GM21515 (cell line): ENCODE measurements around the gene ZNF638.
"Not testable (repeated sequence)": the region's sequence is repeated elsewhere in the genome, so short reads cannot be mapped to it uniquely, and the experiment has no call there.

ENCODE experiments used
- ATAC-seq: cut with Tn5 transposase; IDR thresholded peaks from one replicate; pipeline ENCODE4 v1.9.1; 2021; ENCODE audit not compliant: unreplicated experiment

ZNF638 gene, protein sequence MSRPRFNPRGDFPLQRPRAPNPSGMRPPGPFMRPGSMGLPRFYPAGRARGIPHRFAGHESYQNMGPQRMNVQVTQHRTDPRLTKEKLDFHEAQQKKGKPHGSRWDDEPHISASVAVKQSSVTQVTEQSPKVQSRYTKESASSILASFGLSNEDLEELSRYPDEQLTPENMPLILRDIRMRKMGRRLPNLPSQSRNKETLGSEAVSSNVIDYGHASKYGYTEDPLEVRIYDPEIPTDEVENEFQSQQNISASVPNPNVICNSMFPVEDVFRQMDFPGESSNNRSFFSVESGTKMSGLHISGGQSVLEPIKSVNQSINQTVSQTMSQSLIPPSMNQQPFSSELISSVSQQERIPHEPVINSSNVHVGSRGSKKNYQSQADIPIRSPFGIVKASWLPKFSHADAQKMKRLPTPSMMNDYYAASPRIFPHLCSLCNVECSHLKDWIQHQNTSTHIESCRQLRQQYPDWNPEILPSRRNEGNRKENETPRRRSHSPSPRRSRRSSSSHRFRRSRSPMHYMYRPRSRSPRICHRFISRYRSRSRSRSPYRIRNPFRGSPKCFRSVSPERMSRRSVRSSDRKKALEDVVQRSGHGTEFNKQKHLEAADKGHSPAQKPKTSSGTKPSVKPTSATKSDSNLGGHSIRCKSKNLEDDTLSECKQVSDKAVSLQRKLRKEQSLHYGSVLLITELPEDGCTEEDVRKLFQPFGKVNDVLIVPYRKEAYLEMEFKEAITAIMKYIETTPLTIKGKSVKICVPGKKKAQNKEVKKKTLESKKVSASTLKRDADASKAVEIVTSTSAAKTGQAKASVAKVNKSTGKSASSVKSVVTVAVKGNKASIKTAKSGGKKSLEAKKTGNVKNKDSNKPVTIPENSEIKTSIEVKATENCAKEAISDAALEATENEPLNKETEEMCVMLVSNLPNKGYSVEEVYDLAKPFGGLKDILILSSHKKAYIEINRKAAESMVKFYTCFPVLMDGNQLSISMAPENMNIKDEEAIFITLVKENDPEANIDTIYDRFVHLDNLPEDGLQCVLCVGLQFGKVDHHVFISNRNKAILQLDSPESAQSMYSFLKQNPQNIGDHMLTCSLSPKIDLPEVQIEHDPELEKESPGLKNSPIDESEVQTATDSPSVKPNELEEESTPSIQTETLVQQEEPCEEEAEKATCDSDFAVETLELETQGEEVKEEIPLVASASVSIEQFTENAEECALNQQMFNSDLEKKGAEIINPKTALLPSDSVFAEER (N-terminal part only)

GRCh38 chr2:71331581-71332434, at the start of gene ZNF638:
Gene ZNF638, plus strand, starts transcription at chr2:71331782. Its CDS starts 17,173 bp downstream, at chr2:71348955.
- peak; percentile 95 for ATAC-seq

DNA sequence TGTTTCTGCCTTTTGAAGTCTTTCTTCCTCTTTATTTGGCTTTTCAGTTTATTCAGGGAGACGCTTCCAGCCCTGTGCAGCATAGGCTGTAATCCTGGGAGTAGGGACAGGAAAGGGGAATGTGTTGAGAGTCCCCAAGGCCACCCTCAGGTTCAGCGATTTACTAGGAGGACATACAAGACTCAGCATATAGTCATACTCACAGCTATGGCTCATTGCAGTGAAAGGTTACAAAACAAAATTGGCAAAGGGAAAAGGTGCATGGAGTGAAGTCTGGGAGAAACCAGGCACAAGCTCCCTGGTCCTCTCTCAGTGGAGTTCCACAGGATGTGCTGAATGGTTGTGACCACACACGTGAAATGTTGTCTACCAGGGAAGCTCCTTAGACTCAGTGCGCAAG, 49.6 kb upstream of the ZNF638 start:
- ATAC-seq: no peak

- ATAC-seq: no peak
These were observed 49.1 kb upstream of the ZNF638 start for GRCh38 chr2:71282493-71282892.

DNA sequence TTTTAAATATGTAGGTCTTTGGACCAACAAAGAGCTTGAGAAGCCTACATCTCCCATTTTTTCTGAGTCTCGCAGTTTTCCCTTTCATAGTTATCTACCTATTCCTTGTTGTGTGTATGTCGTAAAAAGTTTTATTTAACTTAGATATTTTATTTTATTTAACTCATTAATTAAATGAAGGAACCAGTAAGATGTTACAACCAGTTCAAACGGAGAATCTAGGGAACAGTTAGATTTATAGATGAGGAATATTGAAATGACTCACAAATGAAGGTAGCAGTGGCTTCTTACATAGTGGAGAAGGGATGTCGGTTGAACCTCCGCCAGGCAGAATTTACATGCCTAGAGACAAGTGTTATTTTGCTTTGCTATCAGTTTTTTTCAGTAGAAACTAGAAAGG, 48.5 kb upstream of the ZNF638 start:
- ATAC-seq: no peak

GRCh38 chr2:71285706-71286105, 45.9 kb upstream of the ZNF638 start:
- ATAC-seq: no peak

DNA sequence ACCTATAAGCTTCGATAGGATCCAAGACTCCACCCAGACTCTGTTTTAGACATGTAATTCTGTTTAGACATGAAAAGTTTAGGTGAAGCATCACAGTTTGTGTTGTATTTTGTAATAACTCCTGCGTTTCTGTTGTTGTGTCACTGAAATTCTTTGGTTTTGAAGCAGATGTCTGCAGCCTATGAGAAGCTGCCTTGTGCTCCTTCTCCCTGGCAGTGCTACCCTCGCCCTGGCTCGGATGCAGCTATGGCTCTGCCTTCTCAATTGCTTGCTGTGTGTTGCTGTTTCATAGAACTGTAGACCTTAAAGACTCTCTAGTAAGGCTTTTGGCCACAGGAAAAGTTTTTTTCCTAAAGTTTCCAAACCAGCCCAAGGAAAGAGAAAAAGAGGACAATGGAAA, 40.2 kb upstream of the ZNF638 start:
- no peak for ATAC-seq

- no peak for ATAC-seq
These were observed 39.4 kb upstream of the ZNF638 start for GRCh38 chr2:71292159-71292558.

GRCh38 chr2:71298914-71299313, 32.7 kb upstream of the ZNF638 start:
- no peak for ATAC-seq

- no peak for ATAC-seq
These were observed 32.1 kb upstream of the ZNF638 start for GRCh38 chr2:71299507-71299906.

- ATAC-seq: no peak
These were observed 27.7 kb upstream of the ZNF638 start for GRCh38 chr2:71303849-71304248.

DNA sequence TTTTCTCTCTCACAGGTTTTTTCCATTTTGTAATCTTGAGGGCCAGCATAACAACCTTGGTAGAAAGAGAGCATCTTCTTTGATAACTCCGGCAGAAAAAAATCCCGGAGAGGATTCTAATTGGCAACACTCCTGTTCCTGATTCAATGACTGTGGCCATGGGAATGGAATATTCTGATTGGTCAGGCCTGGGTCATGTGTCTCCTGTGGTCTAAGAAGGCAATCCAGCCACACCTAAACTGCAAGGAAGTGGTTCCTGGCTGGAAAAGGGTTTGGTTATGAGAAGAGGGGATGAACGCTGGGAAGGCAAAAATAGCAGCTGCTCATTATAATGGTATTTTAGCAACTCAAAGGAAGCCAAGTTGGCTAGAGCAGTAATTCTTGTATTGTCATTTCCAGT, 24.8 kb upstream of the ZNF638 start:
- no peak for ATAC-seq

DNA sequence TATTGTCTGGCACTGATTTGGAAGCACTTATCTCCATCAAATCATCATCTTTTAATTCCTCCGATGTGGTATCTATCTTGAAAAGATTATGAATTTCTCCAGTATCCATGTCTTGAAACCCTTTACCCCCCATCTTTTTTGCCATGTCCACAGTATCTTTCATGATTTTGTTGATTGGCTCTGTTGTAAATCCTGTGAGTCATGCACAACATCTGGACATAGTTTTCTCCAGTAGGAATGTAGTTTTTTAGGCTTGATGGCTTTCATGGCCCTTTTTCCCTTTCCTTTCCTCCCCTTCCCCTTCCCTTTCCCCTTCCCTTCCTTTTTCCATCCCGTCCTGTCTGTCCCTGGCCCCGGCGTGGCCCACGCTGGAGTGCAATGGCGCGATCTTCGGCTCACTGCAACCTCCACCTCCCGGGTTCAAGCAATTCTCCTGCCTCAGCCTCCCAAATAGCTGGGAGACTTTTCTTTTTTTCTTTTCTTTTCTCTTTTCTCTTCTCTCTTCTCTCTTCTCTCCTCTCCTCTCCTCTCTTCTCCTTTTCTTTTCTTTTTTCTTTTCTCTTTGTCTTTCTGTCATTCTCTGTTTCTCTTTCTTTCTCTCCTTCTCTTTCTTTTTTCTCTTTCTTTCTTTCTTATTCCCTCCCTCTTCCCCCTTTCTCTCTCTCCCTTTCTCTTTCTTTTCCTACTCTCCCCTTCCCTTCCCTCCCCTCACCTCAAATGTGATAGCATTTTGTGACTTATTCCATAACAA, 18.4 kb upstream of the ZNF638 start:
- no peak for ATAC-seq

- ATAC-seq: no peak
These were observed 14.5 kb upstream of the ZNF638 start for GRCh38 chr2:71317060-71317459.

- ATAC-seq: not testable (repeated sequence)
These were observed 13.7 kb upstream of the ZNF638 start for GRCh38 chr2:71317900-71318299.

- ATAC-seq: no peak
These were observed 8.2 kb upstream of the ZNF638 start for GRCh38 chr2:71323386-71323785.

DNA sequence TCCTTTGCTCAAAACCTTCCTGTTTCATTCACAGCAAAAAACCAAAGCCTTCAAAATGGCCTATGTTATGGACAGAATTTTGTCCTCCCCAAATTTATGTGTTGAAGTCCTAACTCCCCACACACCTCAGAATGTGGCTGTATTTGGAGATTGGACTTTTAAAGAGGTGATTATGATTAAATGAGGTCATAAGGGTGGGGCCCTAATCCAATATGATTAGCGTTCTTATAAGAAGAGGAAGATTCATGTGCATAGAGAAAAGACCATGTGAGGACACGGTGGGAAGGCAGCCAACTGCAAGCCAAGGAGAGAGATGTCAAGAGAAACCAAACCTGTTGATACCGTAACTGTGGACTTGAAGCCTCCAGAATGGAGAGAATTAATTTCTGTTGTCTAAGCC, 4.6 kb upstream of the ZNF638 start:
- no peak for ATAC-seq

GRCh38 chr2:71327916-71328315, 3.7 kb upstream of the ZNF638 start:
- ATAC-seq: no peak

DNA sequence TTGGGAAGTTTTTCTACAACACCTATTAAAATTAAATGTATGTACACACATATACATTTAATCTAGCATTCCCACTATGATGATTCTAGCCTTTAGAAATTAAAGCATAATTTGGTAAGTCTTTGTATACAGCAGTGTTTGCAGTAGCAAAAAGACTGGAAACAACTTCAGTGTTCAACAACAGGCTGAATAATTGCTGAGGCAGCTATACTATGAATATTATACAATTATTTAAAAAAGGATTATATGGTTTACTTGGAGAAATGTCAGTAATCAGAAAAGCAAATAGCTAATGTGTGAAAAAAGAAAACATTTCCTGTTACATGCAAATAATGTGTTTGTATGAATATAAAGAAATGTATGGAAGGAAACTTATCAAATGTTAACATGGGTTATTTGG, 1.4 kb upstream of the ZNF638 start:
- no peak for ATAC-seq

- ATAC-seq: no peak
These were observed 824 bp upstream of the ZNF638 start for GRCh38 chr2:71330585-71331330.
